ENCODE results near the gene CREBRF.

- TF ChIP-seq CTCF (IDR thresholded peaks at IDR 0.05; ENCODE audit: low read depth, low read length), result no peak
- no peak for TF ChIP-seq EZH2phosphoT487 (IDR thresholded peaks at IDR 0.05; ENCODE audit: low read depth)
These were observed 42.6 kb downstream of the CREBRF start for GRCh38 chr5:173098787-173099186.

All from OCI-LY3 (cell line).